Mesendoderm (in vitro differentiated cells): ENCODE results near the gene PTGDR2.
A peak's percentile ranks its signal among the peaks of the same experiment; 100 is the strongest.

Experiments
- DNase-seq: peaks from one replicate; pipeline ENCODE4 v3.0.0; 2013
- H2AK5ac ChIP-seq: 2 replicates; pipeline ENCODE4 v1.6.1; 2013; ENCODE audit warnings: low read length, inconsistent platforms
- H2BK120ac ChIP-seq: 2 replicates; pipeline ENCODE4 v1.6.1; 2013; ENCODE audit warnings: low read depth, mild to moderate bottlenecking, low read length, moderate library complexity, mixed read lengths
- H2BK15ac ChIP-seq: replicated peaks from 2 replicates; pipeline ENCODE4 v1.6.1; 2013; ENCODE audit warnings: low read depth, mild to moderate bottlenecking, moderate library complexity
- H2BK5ac ChIP-seq: 2 replicates; pipeline ENCODE4 v1.6.1; 2013; ENCODE audit warnings: low read length, inconsistent platforms
- H3K18ac ChIP-seq: 2 replicates; pipeline ENCODE4 v1.6.1; 2013; ENCODE audit warnings: mild to moderate bottlenecking, low read length, mixed read lengths
- H3K23ac ChIP-seq: one replicate; pipeline ENCODE4 v1.6.1; 2013; ENCODE audit warnings: low read length
- H3K27ac ChIP-seq: 2 replicates; pipeline ENCODE4 v1.5.1; 2013; ENCODE audit warnings: low read depth, mild to moderate bottlenecking, inconsistent platforms, low read length, moderate library complexity
- H3K27me3 ChIP-seq: 2 replicates; pipeline ENCODE4 v1.6.1; 2013; ENCODE audit warnings: low read length, control low read depth, mild to moderate bottlenecking, inconsistent platforms; ENCODE audit not compliant: insufficient read depth, poor library complexity
- H3K36me3 ChIP-seq: 2 replicates; pipeline ENCODE4 v1.6.1; 2013; ENCODE audit warnings: low read length, inconsistent platforms; ENCODE audit not compliant: control insufficient read depth, insufficient read depth
- H3K4ac ChIP-seq: one replicate; pipeline ENCODE4 v1.6.1; 2013; ENCODE audit warnings: low read depth, mild to moderate bottlenecking, low read length, moderate library complexity
- H3K4me1 ChIP-seq: 2 replicates; pipeline ENCODE4 v1.6.1; 2013; ENCODE audit warnings: low read depth, low read length, inconsistent platforms; ENCODE audit not compliant: control insufficient read depth
- H3K4me2 ChIP-seq: 2 replicates; pipeline ENCODE4 v1.6.1; 2013; ENCODE audit warnings: low read length
- H3K4me3 ChIP-seq: 2 replicates; pipeline ENCODE4 v1.5.1; 2013; ENCODE audit warnings: mild to moderate bottlenecking, low read length
- H3K56ac ChIP-seq: one replicate; pipeline ENCODE4 v1.6.1; 2013; ENCODE audit warnings: low read length
- H3K79me1 ChIP-seq: 2 replicates; pipeline ENCODE4 v1.6.1; 2013; ENCODE audit warnings: low read length, inconsistent platforms
- H3K79me2 ChIP-seq: 2 replicates; pipeline ENCODE4 v1.6.1; 2013; ENCODE audit warnings: mild to moderate bottlenecking, low read length; ENCODE audit not compliant: control insufficient read depth, insufficient read depth
- H3K9ac ChIP-seq: 2 replicates; pipeline ENCODE4 v1.6.1; 2013; ENCODE audit warnings: low read length, inconsistent platforms
- H4K5ac ChIP-seq: one replicate; pipeline ENCODE4 v1.6.1; 2013; ENCODE audit warnings: low read length
- H4K8ac ChIP-seq: one replicate; pipeline ENCODE4 v1.6.1; 2013; ENCODE audit warnings: low read depth, mild to moderate bottlenecking, control low read depth, low read length, moderate library complexity
- WGBS: extraction: QIAGEN DNeasy Blood & Tissue Kit; methylation state at CpG from one replicate; pipeline ENCODE4 v1.1.7; 2013; ENCODE audit warnings: low lambda C conversion rate, missing lambda C conversion rate; ENCODE audit not compliant: insufficient coverage; ENCODE audit errors: extremely low coverage; 5-methylcytosine and 5-hydroxymethylcytosine counted together

Gene PTGDR2

GRCh38 chr11:60814112-60814511 is 41.6 kb downstream of the PTGDR2 start:
- H3K4me2 ChIP-seq: no peak overlapping the region
- H3K9ac ChIP-seq: no peak overlapping the region
- no peak overlapping the region for H3K18ac ChIP-seq
- no peak overlapping the region for H2BK120ac ChIP-seq
- no peak overlapping the region for H3K27ac ChIP-seq
- WGBS: no CpG with 5 or more reads among the region's 2 CpGs
- H3K4ac ChIP-seq: no peak overlapping the region
- no peaks in the 10 kb centered on the region for H3K36me3 ChIP-seq
- no peak overlapping the region for H2BK5ac ChIP-seq
- no peak overlapping the region for H4K8ac ChIP-seq
- H3K4me3 ChIP-seq: no peak overlapping the region
- DNase-seq: no peak
- H3K23ac ChIP-seq: no peak overlapping the region
- no peak overlapping the region for H3K56ac ChIP-seq
- no peaks in the 10 kb centered on the region for H3K27me3 ChIP-seq
- H3K4me1 ChIP-seq: no peaks in the 10 kb centered on the region
- no peaks in the 10 kb centered on the region for H3K79me2 ChIP-seq
- no peak overlapping the region for H2BK15ac ChIP-seq
- H3K79me1 ChIP-seq: no peaks in the 10 kb centered on the region
- no peak overlapping the region for H4K5ac ChIP-seq
- H2AK5ac ChIP-seq: no peak overlapping the region

- Histone ChIP-seq H2BK5ac (no peak overlapping the region), H2AK5ac (no peak overlapping the region), H3K79me1 (no peaks in the 10 kb centered on the region), H3K27me3 (no peaks in the 10 kb centered on the region), H3K36me3 (no peaks in the 10 kb centered on the region), H3K18ac (no peak overlapping the region), H3K27ac (no peak overlapping the region), H2BK15ac (no peak overlapping the region), H3K4me3 (no peak overlapping the region), H3K79me2 (no peaks in the 10 kb centered on the region), H3K4me2 (no peak overlapping the region), H4K5ac (no peak overlapping the region), H3K9ac (no peak overlapping the region), H4K8ac (no peak overlapping the region), H3K56ac (no peak overlapping the region), H3K23ac (no peak overlapping the region), H3K4ac (no peak overlapping the region), H3K4me1 (no peaks in the 10 kb centered on the region), H2BK120ac (no peak overlapping the region)
- WGBS: no CpG with 5 or more reads among the region's 1 CpG
- no peak for DNase-seq
Observed at GRCh38 chr11:60813324-60813723, 42.4 kb downstream of the PTGDR2 start.

GRCh38 chr11:60810569-60810968 is 45.2 kb downstream of the PTGDR2 start:
- H3K36me3 ChIP-seq: no peaks in the 10 kb centered on the region
- no peak overlapping the region for H2BK15ac ChIP-seq
- no peak overlapping the region for H3K23ac ChIP-seq
- no peak for DNase-seq
- no peaks in the 10 kb centered on the region for H3K4me1 ChIP-seq
- H3K4ac ChIP-seq: no peak overlapping the region
- no peak overlapping the region for H3K4me2 ChIP-seq
- H2BK120ac ChIP-seq: no peak overlapping the region
- no peak overlapping the region for H3K18ac ChIP-seq
- H2AK5ac ChIP-seq: no peak overlapping the region
- H2BK5ac ChIP-seq: no peak overlapping the region
- H3K27ac ChIP-seq: no peak overlapping the region
- WGBS: no CpG with 5 or more reads among the region's 8 CpGs
- H3K56ac ChIP-seq: no peak overlapping the region
- H3K9ac ChIP-seq: no peak overlapping the region
- no peak overlapping the region for H4K8ac ChIP-seq
- no peak overlapping the region for H4K5ac ChIP-seq
- no peaks in the 10 kb centered on the region for H3K79me2 ChIP-seq
- no peaks in the 10 kb centered on the region for H3K27me3 ChIP-seq
- H3K79me1 ChIP-seq: no peaks in the 10 kb centered on the region
- H3K4me3 ChIP-seq: no peak overlapping the region

GRCh38 chr11:60810151-60810550 is 45.6 kb downstream of the PTGDR2 start:
- no peaks in the 10 kb centered on the region for H3K4me1 ChIP-seq

GRCh38 chr11:60809691-60810090 is 46.1 kb downstream of the PTGDR2 start:
- H3K18ac ChIP-seq: no peak overlapping the region
- no peak for DNase-seq
- H3K23ac ChIP-seq: peak overlapping the region; percentile 24
- no peak overlapping the region for H3K9ac ChIP-seq
- no peak overlapping the region for H4K5ac ChIP-seq
- H3K4ac ChIP-seq: no peak overlapping the region
- H3K79me2 ChIP-seq: no peaks in the 10 kb centered on the region
- H2BK15ac ChIP-seq: no peak overlapping the region
- no peaks in the 10 kb centered on the region for H3K27me3 ChIP-seq
- no peak overlapping the region for H3K56ac ChIP-seq
- H2BK120ac ChIP-seq: no peak overlapping the region
- WGBS: no CpG with 5 or more reads among the region's 11 CpGs
- H3K4me3 ChIP-seq: no peak overlapping the region
- no peak overlapping the region for H2BK5ac ChIP-seq
- H3K4me2 ChIP-seq: no peak overlapping the region
- H3K27ac ChIP-seq: no peak overlapping the region
- H3K36me3 ChIP-seq: no peaks in the 10 kb centered on the region
- no peak overlapping the region for H4K8ac ChIP-seq
- no peak overlapping the region for H2AK5ac ChIP-seq
- no peaks in the 10 kb centered on the region for H3K79me1 ChIP-seq
- H3K4me1 ChIP-seq: no peaks in the 10 kb centered on the region

More at GRCh38 chr11:60810151-60810550, 45.6 kb downstream of the PTGDR2 start:
- Histone ChIP-seq H3K56ac (no peak overlapping the region), H3K27me3 (no peaks in the 10 kb centered on the region), H3K9ac (no peak overlapping the region), H3K18ac (no peak overlapping the region), H2AK5ac (no peak overlapping the region), H3K4me3 (no peak overlapping the region), H3K79me2 (no peaks in the 10 kb centered on the region), H4K5ac (no peak overlapping the region), H3K4ac (no peak overlapping the region), H2BK15ac (no peak overlapping the region), H2BK5ac (no peak overlapping the region), H3K36me3 (no peaks in the 10 kb centered on the region), H3K4me2 (no peak overlapping the region), H2BK120ac (no peak overlapping the region), H3K27ac (no peak overlapping the region), H4K8ac (no peak overlapping the region), H3K79me1 (no peaks in the 10 kb centered on the region), H3K23ac (no peak overlapping the region)
- WGBS: no CpG with 5 or more reads among the region's 4 CpGs
- DNase-seq: no peak

- Histone ChIP-seq H3K56ac (no peak overlapping the region), H2BK15ac (no peak overlapping the region)
- no CpG with 5 or more reads among the region's 3 CpGs for WGBS
Observed at GRCh38 chr11:60809249-60809648, 46.5 kb downstream of the PTGDR2 start.

More at GRCh38 chr11:60809249-60809648, 46.5 kb downstream of the PTGDR2 start:
- H3K27ac ChIP-seq: no peak overlapping the region
- H3K36me3 ChIP-seq: no peaks in the 10 kb centered on the region
- H3K79me2 ChIP-seq: no peaks in the 10 kb centered on the region
- H3K27me3 ChIP-seq: no peaks in the 10 kb centered on the region
- H3K4me3 ChIP-seq: no peak overlapping the region
- no peak overlapping the region for H3K4me2 ChIP-seq
- no peak overlapping the region for H3K9ac ChIP-seq
- H4K8ac ChIP-seq: no peak overlapping the region
- H2BK5ac ChIP-seq: no peak overlapping the region
- H4K5ac ChIP-seq: no peak overlapping the region
- no peaks in the 10 kb centered on the region for H3K4me1 ChIP-seq
- no peak for DNase-seq
- H2AK5ac ChIP-seq: no peak overlapping the region
- H3K79me1 ChIP-seq: no peaks in the 10 kb centered on the region
- H3K4ac ChIP-seq: no peak overlapping the region
- H3K18ac ChIP-seq: no peak overlapping the region
- H2BK120ac ChIP-seq: no peak overlapping the region
- H3K23ac ChIP-seq: no peak overlapping the region
